Measurements from ENCODE around the gene ADGRB3.
"Not testable (repeated sequence)": the region's sequence is repeated elsewhere in the genome, so short reads cannot be mapped to it uniquely, and the experiment has no call there.

Gene ADGRB3

GRCh38 chr6:69084746-69085335, 449.8 kb downstream of the ADGRB3 start:
- Mint-ChIP-seq H3K27me3 (no peaks in the 10 kb centered on the region), H3K9me3 (no peaks in the 10 kb centered on the region), H3K4me3 (no peak overlapping the region), H3K4me1 (no peaks in the 10 kb centered on the region), H3K36me3 (no peaks in the 10 kb centered on the region), H3K27ac (no peak overlapping the region)

- no peak overlapping the region for H3K4me3 Mint-ChIP-seq
- no peaks in the 10 kb centered on the region for H3K4me1 Mint-ChIP-seq
- H3K27ac Mint-ChIP-seq = no peak overlapping the region
- H3K36me3 Mint-ChIP-seq = no peaks in the 10 kb centered on the region
- H3K9me3 Mint-ChIP-seq = no peaks in the 10 kb centered on the region
- H3K27me3 Mint-ChIP-seq = no peaks in the 10 kb centered on the region
These were observed 451.6 kb downstream of the ADGRB3 start for GRCh38 chr6:69086689-69087088.

DNA sequence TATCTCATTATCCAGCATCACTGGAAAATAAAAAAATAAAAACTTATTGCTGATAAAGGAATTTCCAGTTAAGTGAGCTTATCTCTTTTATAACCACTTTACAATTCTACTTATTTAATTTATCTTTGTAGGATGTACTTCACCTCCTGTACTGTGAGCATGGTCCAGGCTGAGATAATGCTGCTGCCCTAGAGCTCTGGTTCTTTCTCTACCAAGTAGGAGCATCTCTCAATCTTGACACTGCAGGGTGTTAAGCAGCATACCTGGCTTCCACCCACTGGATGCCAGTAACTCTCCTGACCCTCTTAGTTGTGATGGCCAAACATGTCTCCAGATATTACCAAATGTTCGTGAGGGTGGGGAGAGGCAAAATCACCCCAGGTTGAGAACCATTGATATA, 454.5 kb downstream of the ADGRB3 start:
- H3K9me3 Mint-ChIP-seq = no peaks in the 10 kb centered on the region
- H3K27ac Mint-ChIP-seq = no peak overlapping the region
- H3K4me1 Mint-ChIP-seq = no peaks in the 10 kb centered on the region
- no peaks in the 10 kb centered on the region for H3K27me3 Mint-ChIP-seq
- no peak overlapping the region for H3K4me3 Mint-ChIP-seq
- H3K36me3 Mint-ChIP-seq = no peaks in the 10 kb centered on the region

GRCh38 chr6:69090132-69090531, 455.1 kb downstream of the ADGRB3 start:
- Mint-ChIP-seq H3K36me3 (no peaks in the 10 kb centered on the region), H3K27me3 (no peaks in the 10 kb centered on the region), H3K4me3 (no peak overlapping the region), H3K4me1 (no peaks in the 10 kb centered on the region), H3K9me3 (no peaks in the 10 kb centered on the region), H3K27ac (no peak overlapping the region)

DNA sequence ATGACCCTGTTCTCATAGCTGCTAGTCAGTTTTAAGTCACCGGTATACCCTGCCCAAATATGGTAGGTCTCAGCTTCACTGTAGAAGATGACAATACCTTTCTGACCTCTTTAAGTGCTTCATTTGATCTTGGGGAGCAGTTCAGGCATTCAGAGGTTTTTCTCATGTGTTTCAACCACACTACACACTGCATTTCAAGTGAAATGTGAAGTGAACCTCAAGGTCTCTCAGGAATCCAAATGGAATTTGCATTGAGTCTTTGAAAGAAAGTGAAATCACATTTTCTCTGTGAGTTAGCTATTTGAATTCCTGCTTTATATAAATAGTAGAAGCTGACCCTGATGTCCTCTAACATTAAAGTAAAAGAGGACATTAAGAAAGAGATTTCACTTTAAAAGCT, 461.6 kb downstream of the ADGRB3 start:
- Mint-ChIP-seq H3K27me3 (no peaks in the 10 kb centered on the region), H3K27ac (no peak overlapping the region), H3K9me3 (no peaks in the 10 kb centered on the region), H3K4me1 (no peaks in the 10 kb centered on the region), H3K4me3 (no peak overlapping the region), H3K36me3 (no peaks in the 10 kb centered on the region)

GRCh38 chr6:69097948-69098347, 462.9 kb downstream of the ADGRB3 start:
- Mint-ChIP-seq H3K27ac (no peak overlapping the region), H3K4me1 (no peaks in the 10 kb centered on the region), H3K36me3 (no peaks in the 10 kb centered on the region), H3K9me3 (no peaks in the 10 kb centered on the region), H3K4me3 (no peak overlapping the region), H3K27me3 (no peaks in the 10 kb centered on the region)

- Mint-ChIP-seq H3K4me3 (no peak overlapping the region), H3K27ac (no peak overlapping the region), H3K4me1 (no peaks in the 10 kb centered on the region), H3K27me3 (no peaks in the 10 kb centered on the region), H3K36me3 (no peaks in the 10 kb centered on the region), H3K9me3 (no peaks in the 10 kb centered on the region)
These were observed 463.8 kb downstream of the ADGRB3 start for GRCh38 chr6:69098910-69099309.

GRCh38 chr6:69100772-69101171, 465.7 kb downstream of the ADGRB3 start:
- Mint-ChIP-seq H3K36me3 (no peaks in the 10 kb centered on the region), H3K4me3 (no peak overlapping the region), H3K4me1 (no peaks in the 10 kb centered on the region), H3K9me3 (no peaks in the 10 kb centered on the region), H3K27ac (no peak overlapping the region), H3K27me3 (no peaks in the 10 kb centered on the region)

- H3K27ac Mint-ChIP-seq = no peak overlapping the region
- H3K4me3 Mint-ChIP-seq = no peak overlapping the region
- no peaks in the 10 kb centered on the region for H3K36me3 Mint-ChIP-seq
- no peaks in the 10 kb centered on the region for H3K4me1 Mint-ChIP-seq
- H3K9me3 Mint-ChIP-seq = no peaks in the 10 kb centered on the region
- no peaks in the 10 kb centered on the region for H3K27me3 Mint-ChIP-seq
These were observed 467.3 kb downstream of the ADGRB3 start for GRCh38 chr6:69102416-69102815.

DNA sequence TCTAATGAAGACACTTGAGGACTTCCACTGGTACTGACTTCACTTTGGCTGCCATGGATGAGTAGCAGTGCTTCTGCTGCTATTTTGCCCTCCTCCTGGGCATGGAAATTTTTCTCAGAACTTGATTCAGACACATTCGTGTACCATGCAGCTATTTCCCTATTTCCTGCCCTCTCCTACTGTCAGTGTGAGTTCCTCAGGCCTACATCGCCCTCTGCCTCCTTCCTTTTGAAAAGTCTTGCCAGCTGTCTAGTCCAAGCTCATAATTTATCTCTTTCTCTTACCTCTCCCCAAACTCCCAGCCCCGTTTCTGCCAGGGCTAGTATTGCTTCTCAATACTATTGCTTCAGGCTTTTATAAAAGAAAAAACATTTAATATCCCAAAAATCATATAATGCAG, 470.2 kb downstream of the ADGRB3 start:
- Mint-ChIP-seq H3K9me3 (no peaks in the 10 kb centered on the region), H3K36me3 (no peaks in the 10 kb centered on the region), H3K4me1 (no peaks in the 10 kb centered on the region), H3K27me3 (no peaks in the 10 kb centered on the region), H3K4me3 (no peak overlapping the region), H3K27ac (no peak overlapping the region)

DNA sequence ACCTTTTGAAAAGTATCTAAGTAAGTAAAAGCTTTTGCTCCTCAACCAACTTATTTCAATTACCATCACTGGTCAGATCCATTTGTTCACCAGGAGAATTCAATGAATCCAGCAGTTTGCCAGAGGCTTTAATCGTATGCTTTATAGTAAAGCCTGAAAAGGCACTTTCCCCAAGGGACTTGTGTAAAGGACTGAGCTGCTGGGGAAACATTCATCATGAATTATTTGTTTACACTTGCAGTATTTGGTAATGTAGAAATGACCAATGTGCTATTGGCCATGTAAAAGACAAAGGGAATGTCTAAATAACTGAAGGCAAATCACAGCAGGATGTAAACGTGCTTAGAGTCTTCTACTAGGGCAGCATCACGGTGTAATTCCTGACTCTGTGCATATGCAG, 471.4 kb downstream of the ADGRB3 start:
- H3K9me3 Mint-ChIP-seq = no peaks in the 10 kb centered on the region
- no peak overlapping the region for H3K27ac Mint-ChIP-seq
- H3K4me1 Mint-ChIP-seq = no peaks in the 10 kb centered on the region
- no peaks in the 10 kb centered on the region for H3K36me3 Mint-ChIP-seq
- no peak overlapping the region for H3K4me3 Mint-ChIP-seq
- H3K27me3 Mint-ChIP-seq = no peaks in the 10 kb centered on the region

DNA sequence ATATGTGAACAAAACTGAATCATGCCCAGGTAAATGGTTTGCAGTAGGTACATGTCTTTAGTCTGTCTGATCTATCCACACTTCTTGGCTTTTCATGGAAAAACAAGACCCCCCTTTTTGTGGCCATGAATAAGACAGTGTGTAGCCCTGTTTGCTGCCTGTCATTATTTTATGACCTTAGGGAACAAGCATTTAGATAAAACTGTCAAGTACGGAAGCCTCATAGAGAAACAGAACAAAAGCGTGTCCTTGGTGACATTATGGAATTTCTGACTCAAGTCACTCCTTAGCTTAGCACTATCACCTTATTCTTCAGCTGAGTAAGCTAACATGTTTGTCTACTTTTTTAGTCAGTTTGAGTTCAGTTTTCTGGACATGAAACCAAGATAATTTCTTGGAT, 476.2 kb downstream of the ADGRB3 start:
- no peak overlapping the region for H3K4me3 Mint-ChIP-seq
- H3K27ac Mint-ChIP-seq = no peak overlapping the region
- H3K36me3 Mint-ChIP-seq = no peaks in the 10 kb centered on the region
- H3K9me3 Mint-ChIP-seq = no peaks in the 10 kb centered on the region
- H3K4me1 Mint-ChIP-seq = no peaks in the 10 kb centered on the region
- H3K27me3 Mint-ChIP-seq = no peaks in the 10 kb centered on the region

DNA sequence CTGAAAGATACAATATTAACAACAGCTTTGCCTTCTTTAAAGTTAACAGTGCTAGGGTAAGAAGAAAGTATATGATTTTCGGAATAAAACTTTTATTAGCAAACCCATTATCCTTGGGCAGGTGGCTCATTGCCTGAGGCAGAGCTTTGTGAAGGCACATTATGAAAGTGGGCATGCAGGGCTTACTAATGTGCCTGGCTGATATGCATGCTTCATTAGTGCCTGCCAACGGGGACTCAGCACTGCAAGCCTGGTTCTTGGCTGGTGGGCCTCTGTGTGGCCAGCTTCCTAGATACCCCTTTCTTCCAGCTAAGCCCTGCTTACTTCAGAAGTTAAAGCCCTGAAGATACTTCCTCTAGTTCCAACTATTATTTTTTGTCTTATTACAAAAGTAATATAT, 481.6 kb downstream of the ADGRB3 start:
- H3K4me3 Mint-ChIP-seq = no peak overlapping the region
- H3K9me3 Mint-ChIP-seq = peaks cover 6% of the 10 kb centered on the region
- no peaks in the 10 kb centered on the region for H3K36me3 Mint-ChIP-seq
- no peaks in the 10 kb centered on the region for H3K4me1 Mint-ChIP-seq
- no peak overlapping the region for H3K27ac Mint-ChIP-seq
- H3K27me3 Mint-ChIP-seq = no peaks in the 10 kb centered on the region

GRCh38 chr6:69121461-69122406, 486.7 kb downstream of the ADGRB3 start:
- H3K27me3 Mint-ChIP-seq, H3K4me1 Mint-ChIP-seq, H3K27ac Mint-ChIP-seq, H3K9me3 Mint-ChIP-seq, H3K4me3 Mint-ChIP-seq, H3K36me3 Mint-ChIP-seq: not testable (repeated sequence)

DNA sequence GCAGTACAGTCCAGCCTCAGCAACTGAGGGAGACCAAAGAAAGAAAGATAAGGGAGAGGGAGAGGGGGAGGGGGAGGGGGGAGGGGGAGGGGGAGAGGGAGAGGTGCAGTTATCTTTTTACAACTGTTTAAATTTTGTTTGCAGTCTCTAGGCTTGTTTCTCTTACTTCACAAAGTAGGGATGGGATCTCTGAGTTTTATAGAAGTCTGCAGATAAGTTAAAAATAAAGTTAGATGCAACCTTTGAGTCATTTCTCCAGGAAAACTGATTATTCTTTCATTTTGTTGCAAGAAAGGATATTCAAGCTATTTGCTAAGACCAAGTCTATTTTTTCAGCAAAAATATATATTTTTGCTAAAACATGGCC, 487.3 kb downstream of the ADGRB3 start:
- Mint-ChIP-seq H3K4me3 (no peak overlapping the region), H3K36me3 (no peaks in the 10 kb centered on the region), H3K9me3 (peaks cover 6% of the 10 kb centered on the region), H3K27ac (no peak overlapping the region), H3K4me1 (no peaks in the 10 kb centered on the region), H3K27me3 (no peaks in the 10 kb centered on the region)

GRCh38 chr6:69128411-69128810, 493.3 kb downstream of the ADGRB3 start:
- Mint-ChIP-seq H3K27ac (no peak overlapping the region), H3K9me3 (peaks cover 3% of the 10 kb centered on the region), H3K36me3 (no peaks in the 10 kb centered on the region), H3K4me1 (no peaks in the 10 kb centered on the region), H3K27me3 (no peaks in the 10 kb centered on the region), H3K4me3 (no peak overlapping the region)

All from activated naive CD4-positive, alpha-beta T cell treated with anti-CD3 and anti-CD28 coated beads, Interleukin-2, amount 50 U/mL, for 24 hours (primary cell).